HepG2 (cell line): Measurements from ENCODE around the gene OAT. TPM values are rescaled to one million over a fixed set of nuclear protein-coding genes. Genes with fewer than 3 reads are reported as not detected.

Experiments used
- BCL6 ChIP-seq: IDR thresholded peaks from 2 replicates; pipeline ENCODE4 v1.6.1; 2016; ENCODE audit warnings: missing genetic modification reagents, missing compliant biosample characterization
- BRCA1 ChIP-seq: sonication (generic); formaldehyde crosslinking; IDR thresholded peaks from 2 replicates; pipeline ENCODE4 v1.4.0; 2020; ENCODE audit warnings: missing genetic modification reagents
- CAMTA2 ChIP-seq: sonication (generic); formaldehyde crosslinking; IDR thresholded peaks from 2 replicates; pipeline ENCODE4 v1.4.0; 2020; ENCODE audit warnings: mild to moderate bottlenecking, missing genetic modification reagents, borderline replicate concordance
- CREB1 ChIP-seq, 2 experiments: fragments of 450-650 bp in 1 of 2; IDR thresholded peaks; 2 replicates each; pipeline ENCODE4 v1.6.1; 2016 to 2017; ENCODE audit warnings: control low read depth in 1 of 2, mild to moderate bottlenecking in 1 of 2, missing compliant biosample characterization in 1 of 2, missing genetic modification characterization in 1 of 2
- FOSL2 ChIP-seq: sonication (generic); formaldehyde crosslinking; IDR thresholded peaks from 2 replicates; pipeline ENCODE4 v1.4.0; 2020; ENCODE audit warnings: missing genetic modification reagents
- FUBP1 ChIP-seq: sonication (generic); formaldehyde crosslinking; IDR thresholded peaks from 2 replicates; pipeline ENCODE4 v1.5.1; 2020; ENCODE audit warnings: missing genetic modification reagents, mild to moderate bottlenecking, borderline replicate concordance
- GTF2F1 ChIP-seq: fragments of 150-350 bp; IDR thresholded peaks from 2 replicates; pipeline ENCODE4 v1.6.1; 2014; ENCODE audit warnings: low read length
- HNRNPUL1 ChIP-seq: fragments of 200-400 bp; formaldehyde crosslinking; IDR thresholded peaks from 2 replicates; pipeline ENCODE4 v1.6.1; 2017; ENCODE audit warnings: low read depth, mild to moderate bottlenecking, low read length, moderate library complexity
- HOXA3 ChIP-seq: sonication (generic); formaldehyde crosslinking; IDR thresholded peaks from 2 replicates; pipeline ENCODE4 v1.5.0; 2020; ENCODE audit warnings: missing genetic modification reagents
- ISL2 ChIP-seq: sonication (generic); formaldehyde crosslinking; IDR thresholded peaks from 2 replicates; pipeline ENCODE4 v1.5.0; 2020; ENCODE audit warnings: missing genetic modification reagents
- KLF13 ChIP-seq: sonication (generic); formaldehyde crosslinking; IDR thresholded peaks from 2 replicates; pipeline ENCODE4 v1.4.0; 2020; ENCODE audit warnings: mild to moderate bottlenecking, missing genetic modification reagents
- NFYB ChIP-seq: sonication (generic); formaldehyde crosslinking; IDR thresholded peaks from 2 replicates; pipeline ENCODE4 v1.4.0; 2020; ENCODE audit warnings: missing genetic modification reagents
- NFYC ChIP-seq: IDR thresholded peaks from 2 replicates; pipeline ENCODE4 v1.6.1; 2016; ENCODE audit warnings: missing genetic modification reagents, missing compliant biosample characterization
- NR3C1 ChIP-seq: sonication (generic); formaldehyde crosslinking; IDR thresholded peaks from 2 replicates; pipeline ENCODE4 v1.4.0; 2020; ENCODE audit warnings: missing genetic modification reagents
- PPARG ChIP-seq: conservative IDR thresholded peaks from 2 replicates; pipeline ENCODE4 v1.6.1; 2016; ENCODE audit warnings: missing biosample characterization, missing genetic modification reagents
- RFX5 ChIP-seq: IDR thresholded peaks from 2 replicates; pipeline ENCODE4 v1.6.1; 2011; ENCODE audit warnings: low read depth, low read length, improper control_type of control experiment
- SCMH1 ChIP-seq: sonication (generic); formaldehyde crosslinking; IDR thresholded peaks from 2 replicates; pipeline ENCODE4 v1.9.0; 2021; ENCODE audit warnings: missing genetic modification reagents, mild to moderate bottlenecking, borderline replicate concordance
- TBX2 ChIP-seq: sonication (generic); formaldehyde crosslinking; IDR thresholded peaks from 2 replicates; pipeline ENCODE4 v1.5.0; 2020; ENCODE audit warnings: missing genetic modification reagents, mild to moderate bottlenecking, borderline replicate concordance
- TP53 ChIP-seq: sonication (generic); formaldehyde crosslinking; conservative IDR thresholded peaks from 2 replicates; pipeline ENCODE4 v1.4.0; 2020; ENCODE audit warnings: missing genetic modification reagents
- ZBTB33 ChIP-seq: sonication (generic); formaldehyde crosslinking; IDR thresholded peaks from 2 replicates; pipeline ENCODE4 v1.4.0; 2020; ENCODE audit warnings: missing genetic modification reagents
- ZFY ChIP-seq: sonication (generic); formaldehyde crosslinking; IDR thresholded peaks from 2 replicates; pipeline ENCODE4 v1.4.0; 2020; ENCODE audit warnings: missing genetic modification reagents
- ZNF235 ChIP-seq: sonication (generic); formaldehyde crosslinking; IDR thresholded peaks from 2 replicates; pipeline ENCODE4 v1.8.1; 2023; ENCODE audit warnings: mild to moderate bottlenecking, missing genetic modification reagents, borderline replicate concordance
- ZNF274 ChIP-seq: sonication (generic); formaldehyde crosslinking; IDR thresholded peaks from 2 replicates; pipeline ENCODE4 v1.5.1; 2020; ENCODE audit warnings: mild to moderate bottlenecking, missing genetic modification reagents
- ZNF543 ChIP-seq: sonication (generic); formaldehyde crosslinking; IDR thresholded peaks from 2 replicates; pipeline ENCODE4 v1.4.0; 2020; ENCODE audit warnings: mild to moderate bottlenecking, missing genetic modification reagents
- ZNF629 ChIP-seq: sonication (generic); formaldehyde crosslinking; conservative IDR thresholded peaks from 2 replicates; pipeline ENCODE4 v1.5.0; 2020; ENCODE audit warnings: missing genetic modification reagents
- ZNF691 ChIP-seq: sonication (generic); formaldehyde crosslinking; IDR thresholded peaks from 2 replicates; pipeline ENCODE4 v1.4.0; 2020; ENCODE audit warnings: missing genetic modification reagents, low read depth, mild to moderate bottlenecking, borderline replicate concordance
- ZNF724P ChIP-seq: sonication (generic); formaldehyde crosslinking; IDR thresholded peaks from 2 replicates; pipeline ENCODE4 v1.8.0; 2022; ENCODE audit warnings: missing genetic modification reagents, borderline replicate concordance
- ZNF773 ChIP-seq: sonication (generic); formaldehyde crosslinking; IDR thresholded peaks from 2 replicates; pipeline ENCODE4 v1.4.0; 2020; ENCODE audit warnings: missing genetic modification reagents, borderline replicate concordance
- polyA plus RNA-seq, 8 experiments: library from polyadenylated mRNA; depleted of rRNA in 3 of 8; stranded (reverse) in 7 of 8; unstranded in 1 of 8; fragments of >200 nt; fragmentation: Illumina TruSeq in 4 of 8; extraction: Trizol in 4 of 8; gene quantifications; 2 replicates each; pipeline versions ENCODE4 v1.2.1 to v1.2.3, GENCODE V29; 2011 to 2016; ENCODE audit warnings: low read depth in 4 of 8, missing spikeins in 1 of 8, mixed read lengths in 1 of 8; ENCODE audit not compliant: insufficient read depth in 1 of 8
- total RNA-seq, 5 experiments: library from RNA; depleted of rRNA; stranded (reverse); fragments of >200 nt; fragmentation: Illumina TruSeq; extraction: Trizol; gene quantifications; 2 replicates each; pipeline ENCODE4 v1.2.3, GENCODE V29; 2016; ENCODE audit warnings: low read depth in 1 of 5

OAT gene
- total and polyA plus RNA-seq, 2 of the 13 experiments (the other 11 are each of a cell fraction or from before 2014, with no cell fraction given): 87.8 to 96.7 TPM

GRCh38 chr10:124418726-124419501 is at the start of gene OAT (continued):
- TF ChIP-seq FUBP1 (CRISPR knock-in tag): no peak
- TF ChIP-seq TBX2: peak; percentile 43
- no peak for TF ChIP-seq HNRNPUL1
- peak; percentile 89 for TF ChIP-seq NFYC
- TF ChIP-seq GTF2F1: peak; percentile 72
- no peak for TF ChIP-seq SCMH1 (CRISPR knock-in tag)
- peak; percentile 26; the same call in 1 of the 2 replicates for TF ChIP-seq FOSL2
- peak; percentile 80 for TF ChIP-seq ZFY (CRISPR knock-in tag)
- no peak for TF ChIP-seq NR3C1 (CRISPR knock-in tag)
- peak; percentile 28; the same call in 1 of the 2 replicates for TF ChIP-seq ZNF724P (CRISPR knock-in tag)
- TF ChIP-seq ZNF773 (CRISPR knock-in tag): no peak
- TF ChIP-seq TP53: no peak
- no peak for TF ChIP-seq ZNF274
- TF ChIP-seq ZNF691: peak; percentile 71; the same call in 1 of the 2 replicates
- peak; percentile 66; the same call in 1 of the 2 replicates for TF ChIP-seq ISL2
- TF ChIP-seq CAMTA2 (CRISPR knock-in tag): no peak
- no peak for TF ChIP-seq ZBTB33
- TF ChIP-seq PPARG (CRISPR knock-in tag): no peak
- TF ChIP-seq HOXA3 (CRISPR knock-in tag): no peak; the same call in 1 of the 2 replicates
- TF ChIP-seq BCL6 (CRISPR knock-in tag): peak; percentile 63
- TF ChIP-seq ZNF235 (CRISPR knock-in tag): no peak
- no peak for TF ChIP-seq KLF13
- no peak for TF ChIP-seq ZNF543
- peak; percentile 38; the same call in 1 of the 2 replicates for TF ChIP-seq BRCA1 (CRISPR knock-in tag)
- TF ChIP-seq CREB1 (IDR thresholded peaks at IDR 0.05): peak; percentile 83
- peak; percentile 42; the same call in 1 of the 2 replicates for TF ChIP-seq CREB1 (CRISPR knock-in tag; IDR thresholded peaks at IDR 0.05)
- peak; percentile 71 for TF ChIP-seq ZNF629 (CRISPR knock-in tag)
- peak; percentile 63 for TF ChIP-seq RFX5
- peak; percentile 91 for TF ChIP-seq NFYB (CRISPR knock-in tag)
